Karpas-422 (cell line): ENCODE data around the gene TTLL11. TPM values are rescaled to one million over a fixed set of nuclear protein-coding genes. Genes with fewer than 3 reads are reported as not detected.

ENCODE experiments used
- DNase-seq: peaks from one replicate; pipeline ENCODE4 v3.0.0-alpha.2; 2015
- H2AFZ ChIP-seq: fragments of 200-600 bp; sonication (generic); 2 replicates; pipeline ENCODE4 v1.6.1; 2014; ENCODE audit warnings: antibody characterized with exemption, low read length, mixed read lengths
- H3K27ac ChIP-seq: fragments of 200-600 bp; sonication (generic); 2 replicates; pipeline ENCODE4 v1.5.1; 2014; ENCODE audit warnings: mild to moderate bottlenecking, low read length, moderate library complexity
- H3K27me3 ChIP-seq: fragments of 200-600 bp; sonication (generic); 2 replicates; pipeline ENCODE4 v1.6.1; 2014; ENCODE audit warnings: low read length, mixed read lengths
- H3K36me3 ChIP-seq: fragments of 200-600 bp; sonication (generic); 2 replicates; pipeline ENCODE4 v1.6.1; 2014; ENCODE audit warnings: low read length, mixed read lengths; ENCODE audit not compliant: insufficient read depth
- H3K4me1 ChIP-seq: fragments of 200-600 bp; sonication (generic); 2 replicates; pipeline ENCODE4 v1.6.1; 2014; ENCODE audit warnings: mild to moderate bottlenecking, low read length, mixed read lengths
- H3K4me2 ChIP-seq: fragments of 200-600 bp; sonication (generic); 2 replicates; pipeline ENCODE4 v1.6.1; 2014; ENCODE audit warnings: low read length, low read depth, mild to moderate bottlenecking; ENCODE audit not compliant: poor library complexity, severe bottlenecking
- H3K4me3 ChIP-seq: fragments of 200-600 bp; sonication (generic); 2 replicates; pipeline ENCODE4 v1.5.1; 2014; ENCODE audit warnings: mild to moderate bottlenecking, antibody characterized with exemption, low read length, mixed read lengths
- H3K79me2 ChIP-seq: fragments of 200-600 bp; sonication (generic); 2 replicates; pipeline ENCODE4 v1.6.1; 2014; ENCODE audit warnings: mild to moderate bottlenecking, low read length, mixed read lengths
- H3K9ac ChIP-seq: fragments of 200-600 bp; sonication (generic); 2 replicates; pipeline ENCODE4 v1.6.0; 2014; ENCODE audit warnings: low read length
- H3K9me2 ChIP-seq: fragments of 200-600 bp; sonication (generic), shearing (Covaris generic); replicated peaks from 2 replicates; pipeline ENCODE4 v1.6.0; 2014; ENCODE audit warnings: mild to moderate bottlenecking, low read length, moderate library complexity; ENCODE audit not compliant: insufficient read depth
- H3K9me3 ChIP-seq: fragments of 300-700, 200-600 bp; sonication (generic); 2 replicates; pipeline ENCODE4 v1.6.1; 2014; ENCODE audit warnings: low read length, mixed read lengths
- H4K20me1 ChIP-seq: fragments of 200-600 bp; sonication (generic); 2 replicates; pipeline ENCODE4 v1.6.1; 2014; ENCODE audit warnings: mild to moderate bottlenecking, antibody characterized with exemption, low read length, low read depth; ENCODE audit not compliant: insufficient read depth
- total RNA-seq: library from RNA; depleted of rRNA; stranded (reverse); fragments of >200 nt; shearing (Covaris generic); gene quantifications from 2 replicates; pipeline ENCODE4 v1.2.3, GENCODE V29; 2014; ENCODE audit warnings: low replicate concordance

The TTLL11 gene
- total RNA-seq, 1 experiment from 2014 or later: 2.5 TPM

GRCh38 chr9:121837113-121837961, 255.8 kb downstream of the TTLL11 start:
- Histone ChIP-seq H3K4me1 (peaks cover 13% of the 10 kb centered on the region), H2AFZ (no peak overlapping the region), H3K9me3 (no peaks in the 10 kb centered on the region), H3K27ac (no peak overlapping the region), H3K9me2 (no peaks in the 10 kb centered on the region), H3K79me2 (no peaks in the 10 kb centered on the region), H4K20me1 (no peaks in the 10 kb centered on the region), H3K4me3 (no peak overlapping the region), H3K9ac (no peak overlapping the region), H3K36me3 (no peaks in the 10 kb centered on the region), H3K4me2 (no peak overlapping the region), H3K27me3 (no peaks in the 10 kb centered on the region)
- DNase-seq: no peak

DNA sequence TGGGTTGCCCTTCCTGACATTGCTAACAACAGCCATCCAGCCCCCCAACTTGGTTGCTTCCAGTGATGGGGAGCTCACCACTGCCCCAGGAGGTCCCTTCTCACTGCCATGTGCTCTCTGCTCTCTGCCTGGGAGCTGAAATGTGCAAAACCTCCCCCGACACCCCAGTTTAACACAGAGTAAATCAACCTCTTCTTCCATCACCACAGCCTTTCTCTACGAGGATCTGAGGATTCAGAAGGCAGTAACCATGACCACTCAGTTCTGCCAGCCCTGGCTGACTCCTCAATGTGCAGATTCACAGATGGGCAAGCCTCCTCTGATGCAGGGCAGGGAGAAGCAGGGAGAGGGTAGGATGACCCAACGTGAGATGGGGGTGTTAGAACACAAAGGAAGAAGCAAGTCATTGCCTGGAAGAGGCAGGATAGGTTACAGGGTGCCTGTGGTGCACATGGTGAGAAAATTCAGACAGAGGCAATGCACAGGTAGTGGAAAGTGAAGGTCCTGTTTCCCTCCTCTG, 256.7 kb downstream of the TTLL11 start:
- Histone ChIP-seq H3K27me3 (no peaks in the 10 kb centered on the region), H3K9me2 (no peaks in the 10 kb centered on the region), H3K9me3 (no peaks in the 10 kb centered on the region), H3K4me3 (no peak overlapping the region), H3K9ac (no peak overlapping the region), H3K27ac (no peak overlapping the region), H3K79me2 (no peaks in the 10 kb centered on the region), H2AFZ (no peak overlapping the region), H4K20me1 (no peaks in the 10 kb centered on the region), H3K4me2 (no peak overlapping the region), H3K36me3 (no peaks in the 10 kb centered on the region), H3K4me1 (peaks cover 13% of the 10 kb centered on the region)
- DNase-seq: no peak

DNA sequence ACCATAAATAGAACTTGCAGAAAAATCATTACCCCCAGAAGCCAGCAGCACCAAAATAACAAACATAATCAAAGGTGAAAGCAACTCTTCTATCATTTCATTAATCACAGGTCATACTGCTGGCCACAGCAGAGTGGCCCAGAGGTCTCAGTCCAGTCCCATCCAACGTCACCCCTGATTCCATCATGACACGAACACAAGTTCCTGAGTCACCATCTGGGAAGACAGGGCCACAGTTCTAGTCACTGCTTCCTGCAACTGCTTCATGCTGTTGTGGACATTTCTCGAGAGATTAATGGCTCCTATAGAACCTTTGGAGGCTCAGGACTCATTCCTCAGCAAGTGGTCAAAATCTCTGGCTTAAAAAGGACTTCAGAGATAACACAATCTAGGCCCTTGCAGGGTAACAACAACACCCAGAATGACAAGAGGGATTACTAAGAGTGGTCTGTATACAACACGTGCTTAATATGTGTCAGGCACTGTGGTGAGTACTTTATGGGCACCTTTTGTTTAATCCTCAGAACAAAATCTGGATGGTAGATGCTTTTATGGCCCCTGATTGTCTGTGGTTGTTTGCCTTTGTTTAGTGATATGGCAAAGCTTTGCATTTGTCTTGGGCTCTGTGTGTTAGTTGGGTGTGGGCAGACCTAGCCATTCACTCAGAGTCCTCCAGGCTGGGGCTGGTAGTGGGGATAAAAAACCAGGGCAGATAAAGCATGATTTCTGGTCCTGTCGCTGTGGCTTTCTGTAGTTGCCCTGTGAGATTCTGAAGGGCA, 257.3 kb downstream of the TTLL11 start:
- no peaks in the 10 kb centered on the region for H3K27me3 ChIP-seq
- H3K27ac ChIP-seq: no peak overlapping the region
- no peak overlapping the region for H3K4me3 ChIP-seq
- H3K4me1 ChIP-seq: peaks cover 13% of the 10 kb centered on the region
- H3K36me3 ChIP-seq: no peaks in the 10 kb centered on the region
- H3K9me3 ChIP-seq: no peaks in the 10 kb centered on the region
- no peaks in the 10 kb centered on the region for H3K9me2 ChIP-seq
- no peak for DNase-seq
- H3K79me2 ChIP-seq: no peaks in the 10 kb centered on the region
- no peak overlapping the region for H3K4me2 ChIP-seq
- no peaks in the 10 kb centered on the region for H4K20me1 ChIP-seq
- H2AFZ ChIP-seq: no peak overlapping the region
- H3K9ac ChIP-seq: no peak overlapping the region

DNA sequence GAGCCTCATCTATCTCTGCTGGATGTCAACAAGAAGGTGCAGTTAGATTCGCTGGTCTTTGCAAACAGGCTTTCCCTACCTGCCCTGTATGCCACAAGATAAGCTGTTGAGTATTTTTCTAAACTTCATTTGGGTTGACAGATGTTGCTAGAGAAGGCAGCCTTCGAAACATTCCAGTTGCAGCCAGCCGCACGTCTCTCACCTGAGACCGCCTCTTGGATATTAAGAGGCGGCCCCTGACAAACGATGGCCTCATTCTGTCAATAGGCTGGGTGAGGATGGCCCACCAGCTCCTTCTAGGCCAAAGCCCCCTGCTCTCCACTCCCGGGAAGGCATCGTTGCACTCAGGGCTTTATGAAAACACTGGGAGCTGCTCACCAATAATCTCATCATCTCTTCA, 260.0 kb downstream of the TTLL11 start:
- no peaks in the 10 kb centered on the region for H3K9me2 ChIP-seq
- H3K79me2 ChIP-seq: no peaks in the 10 kb centered on the region
- H3K4me2 ChIP-seq: no peak overlapping the region
- H3K36me3 ChIP-seq: no peaks in the 10 kb centered on the region
- no peaks in the 10 kb centered on the region for H4K20me1 ChIP-seq
- no peak for DNase-seq
- no peak overlapping the region for H3K27ac ChIP-seq
- no peaks in the 10 kb centered on the region for H3K9me3 ChIP-seq
- H3K9ac ChIP-seq: no peak overlapping the region
- H3K4me3 ChIP-seq: no peak overlapping the region
- no peaks in the 10 kb centered on the region for H3K27me3 ChIP-seq
- no peaks in the 10 kb centered on the region for H3K4me1 ChIP-seq
- H2AFZ ChIP-seq: no peak overlapping the region

DNA sequence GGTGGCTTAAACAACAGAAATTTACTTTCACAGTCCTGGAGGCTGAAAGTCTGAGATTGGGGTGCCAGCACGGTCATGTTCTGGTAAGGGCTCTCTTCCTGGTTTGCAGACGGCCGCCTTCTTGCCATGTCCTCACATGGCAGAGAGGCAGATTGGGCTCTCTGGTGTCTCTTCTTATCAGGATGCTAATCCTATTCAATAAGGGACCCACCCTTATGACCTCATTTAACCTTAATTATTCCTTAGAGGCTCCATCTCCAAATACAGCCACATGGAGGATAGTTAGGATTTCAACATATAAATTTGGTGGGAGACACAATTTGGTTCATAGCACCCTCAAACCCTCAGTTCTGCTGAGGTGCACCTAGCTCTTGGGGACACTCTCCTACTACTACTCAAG, 261.2 kb downstream of the TTLL11 start:
- Histone ChIP-seq H3K36me3 (no peaks in the 10 kb centered on the region), H2AFZ (no peak overlapping the region), H3K9me2 (no peaks in the 10 kb centered on the region), H3K27me3 (no peaks in the 10 kb centered on the region), H3K9me3 (no peaks in the 10 kb centered on the region), H3K4me2 (no peak overlapping the region), H3K27ac (no peak overlapping the region), H3K4me1 (no peaks in the 10 kb centered on the region), H3K9ac (no peak overlapping the region), H3K79me2 (no peaks in the 10 kb centered on the region), H3K4me3 (no peak overlapping the region), H4K20me1 (no peaks in the 10 kb centered on the region)
- DNase-seq: no peak

DNA sequence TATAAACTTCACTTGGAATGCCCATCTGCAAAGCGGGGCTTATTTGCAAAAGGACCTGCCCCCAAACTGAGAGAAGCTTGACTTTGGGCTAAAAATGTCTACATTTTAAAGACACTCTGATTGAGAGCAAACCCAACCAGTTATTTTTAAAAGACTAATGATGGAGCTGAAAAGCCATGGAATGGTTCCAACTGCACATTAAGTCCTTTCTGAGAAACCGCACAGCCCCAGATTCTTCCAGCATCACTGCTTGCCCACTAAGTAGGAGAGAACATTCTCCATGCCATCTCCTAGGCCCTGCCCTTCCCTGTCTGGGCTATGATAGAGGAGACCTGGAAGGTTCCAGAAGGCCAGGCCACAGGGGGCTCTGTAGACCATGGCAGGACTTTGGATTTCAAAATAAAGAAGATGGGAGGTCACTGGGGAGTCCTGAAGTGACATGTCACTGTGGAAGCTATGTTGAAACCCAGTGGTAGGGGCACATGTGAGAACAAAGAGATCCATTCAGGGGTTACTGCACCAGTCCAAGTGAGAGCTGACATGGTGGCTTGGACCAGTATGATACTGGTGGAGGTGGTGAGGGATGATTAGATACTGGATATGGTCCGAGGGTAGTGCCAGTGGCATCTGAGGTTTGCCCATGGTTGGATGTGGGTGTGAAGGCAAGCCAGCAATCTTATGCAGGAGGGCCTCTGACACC, 262.5 kb downstream of the TTLL11 start:
- H4K20me1 ChIP-seq: no peaks in the 10 kb centered on the region
- H3K9me2 ChIP-seq: no peaks in the 10 kb centered on the region
- no peak for DNase-seq
- H3K27ac ChIP-seq: no peak overlapping the region
- no peaks in the 10 kb centered on the region for H3K9me3 ChIP-seq
- H3K79me2 ChIP-seq: no peaks in the 10 kb centered on the region
- H3K4me1 ChIP-seq: no peaks in the 10 kb centered on the region
- no peak overlapping the region for H3K4me3 ChIP-seq
- no peaks in the 10 kb centered on the region for H3K27me3 ChIP-seq
- no peak overlapping the region for H2AFZ ChIP-seq
- no peak overlapping the region for H3K4me2 ChIP-seq
- H3K36me3 ChIP-seq: no peaks in the 10 kb centered on the region
- H3K9ac ChIP-seq: no peak overlapping the region

DNA sequence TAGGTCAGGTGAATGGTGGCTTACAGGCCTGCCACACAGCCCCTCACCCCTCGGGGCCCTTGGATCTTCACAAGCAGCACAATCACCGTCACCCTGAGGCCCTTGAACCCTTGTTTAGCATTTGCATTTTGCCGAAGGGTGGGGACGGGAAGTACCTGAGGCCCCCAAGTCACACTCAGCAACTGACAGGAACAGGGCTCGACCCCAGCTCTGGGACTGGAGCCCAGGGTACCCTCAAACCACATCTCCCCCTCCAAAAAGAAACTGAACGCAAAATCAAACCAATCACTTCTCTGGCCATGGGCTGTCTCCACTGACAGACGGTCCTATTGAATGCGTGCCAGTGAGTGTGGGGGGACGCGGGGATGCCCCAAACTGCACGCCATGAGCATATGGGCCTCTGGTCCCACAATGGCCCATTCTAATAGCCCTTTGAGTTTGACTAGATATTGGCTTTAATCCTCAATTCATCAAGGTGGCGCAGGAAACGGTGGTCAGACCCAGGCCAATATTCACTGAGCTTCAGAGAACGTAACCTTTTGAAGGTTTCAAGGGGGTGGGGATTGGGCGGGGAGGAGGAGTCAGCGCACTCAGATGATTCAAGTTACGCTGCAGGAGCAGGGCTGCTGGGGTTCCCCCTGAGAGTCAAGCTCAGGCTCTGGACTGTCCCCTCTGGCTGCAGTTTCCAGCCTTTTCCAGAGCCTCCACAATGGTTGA, 265.7 kb downstream of the TTLL11 start:
- no peaks in the 10 kb centered on the region for H3K36me3 ChIP-seq
- no peak for DNase-seq
- H2AFZ ChIP-seq: no peak overlapping the region
- H3K27ac ChIP-seq: no peak overlapping the region
- no peaks in the 10 kb centered on the region for H3K9me3 ChIP-seq
- H3K9me2 ChIP-seq: no peaks in the 10 kb centered on the region
- H3K79me2 ChIP-seq: no peaks in the 10 kb centered on the region
- H4K20me1 ChIP-seq: no peaks in the 10 kb centered on the region
- no peaks in the 10 kb centered on the region for H3K27me3 ChIP-seq
- no peak overlapping the region for H3K4me3 ChIP-seq
- no peak overlapping the region for H3K9ac ChIP-seq
- no peak overlapping the region for H3K4me2 ChIP-seq
- peaks cover 1% of the 10 kb centered on the region for H3K4me1 ChIP-seq
